ENCODE results near the gene MYO16.

Gene MYO16

GRCh38 chr13:108615241-108615640, 14.2 kb upstream of the MYO16 start:
- Histone ChIP-seq H3K4me2 (ENCODE audit: low read depth, low read length, poor library complexity, severe bottlenecking) (no peak overlapping the region), H4K20me1 (ENCODE audit: insufficient read depth, low read length, poor library complexity, severe bottlenecking) (no peaks in the 10 kb centered on the region), H3K9ac (ENCODE audit: low read depth, low read length, poor library complexity, severe bottlenecking) (no peak overlapping the region), H3K9me3 (ENCODE audit: insufficient read depth, low read depth, low read length) (no peaks in the 10 kb centered on the region), H3F3A (ENCODE audit: low read depth) (no peaks in the 10 kb centered on the region), H3K4me1 (ENCODE audit: insufficient read depth, low read length, poor library complexity, severe bottlenecking) (no peaks in the 10 kb centered on the region), H3K4me3 (ENCODE audit: low read length, poor library complexity, severe bottlenecking) (no peak overlapping the region), H2AFZ (ENCODE audit: low read length) (no peak overlapping the region), H3K36me3 (ENCODE audit: insufficient read depth, low read length) (no peaks in the 10 kb centered on the region), H3K27me3 (ENCODE audit: insufficient read depth, low read length, poor library complexity, severe bottlenecking) (no peaks in the 10 kb centered on the region), H3K9me2 (replicated peaks; ENCODE audit: low read depth, low read length) (no peaks in the 10 kb centered on the region), H3K79me2 (ENCODE audit: insufficient read depth, low read length) (no peaks in the 10 kb centered on the region)
- TF ChIP-seq CTCF (conservative IDR thresholded peaks at IDR 0.05; ENCODE audit: low read length) (no peak), EZH2phosphoT487 (IDR thresholded peaks at IDR 0.05; ENCODE audit: borderline replicate concordance) (no peak)

GRCh38 chr13:108618233-108618632, 11.2 kb upstream of the MYO16 start:
- no peak overlapping the region for H3K9ac ChIP-seq (ENCODE audit: low read depth, low read length, poor library complexity, severe bottlenecking)
- H3K36me3 ChIP-seq (ENCODE audit: insufficient read depth, low read length) = no peaks in the 10 kb centered on the region
- H2AFZ ChIP-seq (ENCODE audit: low read length) = no peak overlapping the region
- no peaks in the 10 kb centered on the region for H3K9me2 ChIP-seq (replicated peaks; ENCODE audit: low read depth, low read length)
- no peaks in the 10 kb centered on the region for H3K27me3 ChIP-seq (ENCODE audit: insufficient read depth, low read length, poor library complexity, severe bottlenecking)
- no peak overlapping the region for H3K4me2 ChIP-seq (ENCODE audit: low read depth, low read length, poor library complexity, severe bottlenecking)
- no peaks in the 10 kb centered on the region for H3K4me1 ChIP-seq (ENCODE audit: insufficient read depth, low read length, poor library complexity, severe bottlenecking)
- no peaks in the 10 kb centered on the region for H3K79me2 ChIP-seq (ENCODE audit: insufficient read depth, low read length)
- H3F3A ChIP-seq (ENCODE audit: low read depth) = no peaks in the 10 kb centered on the region
- H3K9me3 ChIP-seq (ENCODE audit: insufficient read depth, low read depth, low read length) = no peaks in the 10 kb centered on the region
- H3K4me3 ChIP-seq (ENCODE audit: low read length, poor library complexity, severe bottlenecking) = no peak overlapping the region
- TF ChIP-seq EZH2phosphoT487 (IDR thresholded peaks at IDR 0.05; ENCODE audit: borderline replicate concordance) (no peak), CTCF (conservative IDR thresholded peaks at IDR 0.05; ENCODE audit: low read length) (no peak)
- H4K20me1 ChIP-seq (ENCODE audit: insufficient read depth, low read length, poor library complexity, severe bottlenecking) = no peaks in the 10 kb centered on the region

- Histone ChIP-seq H3K36me3 (ENCODE audit: insufficient read depth, low read length) (no peaks in the 10 kb centered on the region), H3K4me3 (ENCODE audit: low read length, poor library complexity, severe bottlenecking) (no peak overlapping the region)
- TF ChIP-seq CTCF (conservative IDR thresholded peaks at IDR 0.05; ENCODE audit: low read length) = no peak
- no peak for TF ChIP-seq EZH2phosphoT487 (IDR thresholded peaks at IDR 0.05; ENCODE audit: borderline replicate concordance)
Measured at GRCh38 chr13:108621462-108621861, 7.9 kb upstream of the MYO16 start.

More at GRCh38 chr13:108621462-108621861, 7.9 kb upstream of the MYO16 start:
- H3K9me2 ChIP-seq (replicated peaks; ENCODE audit: low read depth, low read length) = no peaks in the 10 kb centered on the region
- H3K9ac ChIP-seq (ENCODE audit: low read depth, low read length, poor library complexity, severe bottlenecking) = no peak overlapping the region
- no peaks in the 10 kb centered on the region for H4K20me1 ChIP-seq (ENCODE audit: insufficient read depth, low read length, poor library complexity, severe bottlenecking)
- H3K4me2 ChIP-seq (ENCODE audit: low read depth, low read length, poor library complexity, severe bottlenecking) = no peak overlapping the region
- H3K9me3 ChIP-seq (ENCODE audit: insufficient read depth, low read depth, low read length) = no peaks in the 10 kb centered on the region
- no peaks in the 10 kb centered on the region for H3F3A ChIP-seq (ENCODE audit: low read depth)
- H3K79me2 ChIP-seq (ENCODE audit: insufficient read depth, low read length) = no peaks in the 10 kb centered on the region
- H2AFZ ChIP-seq (ENCODE audit: low read length) = no peak overlapping the region
- H3K27me3 ChIP-seq (ENCODE audit: insufficient read depth, low read length, poor library complexity, severe bottlenecking) = no peaks in the 10 kb centered on the region
- H3K4me1 ChIP-seq (ENCODE audit: insufficient read depth, low read length, poor library complexity, severe bottlenecking) = no peaks in the 10 kb centered on the region
